Nephron progenitor cell (in vitro differentiated cells): ENCODE measurements around the gene MBNL2.

Experiments
- DNase-seq: peaks from one replicate; pipeline ENCODE4 v3.0.0; 2021
- H3K27ac Mint-ChIP-seq: 2 replicates; pipeline ENCODE4 v1.8.0; 2021; ENCODE audit warnings: mild to moderate bottlenecking, moderate library complexity, mixed read lengths
- H3K27me3 Mint-ChIP-seq: 2 replicates; pipeline ENCODE4 v1.8.0; 2021; ENCODE audit warnings: mild to moderate bottlenecking, low read depth, mixed read lengths; ENCODE audit not compliant: poor library complexity
- H3K36me3 Mint-ChIP-seq: 2 replicates; pipeline ENCODE4 v1.8.0; 2021; ENCODE audit warnings: low read depth, mixed read lengths
- H3K4me1 Mint-ChIP-seq: 2 replicates; pipeline ENCODE4 v1.8.0; 2021; ENCODE audit warnings: mixed read lengths
- H3K4me3 Mint-ChIP-seq: 2 replicates; pipeline ENCODE4 v1.8.0; 2021; ENCODE audit warnings: mild to moderate bottlenecking, moderate library complexity, mixed read lengths
- H3K9me3 Mint-ChIP-seq: 2 replicates; pipeline ENCODE4 v1.8.0; 2021; ENCODE audit warnings: mild to moderate bottlenecking, moderate library complexity, mixed read lengths
- CTCF ChIP-seq: fragments of 200-600 bp; sonication (generic); IDR thresholded peaks from 2 replicates; pipeline ENCODE4 v1.5.0; 2021; ENCODE audit warnings: antibody characterized with exemption

Gene MBNL2

GRCh38 chr13:97327086-97327485, 105.0 kb downstream of the MBNL2 start:
- H3K27ac Mint-ChIP-seq: no peak overlapping the region
- H3K27me3 Mint-ChIP-seq: no peaks in the 10 kb centered on the region
- H3K9me3 Mint-ChIP-seq: no peaks in the 10 kb centered on the region
- no peak for DNase-seq
- H3K36me3 Mint-ChIP-seq: peaks cover 5% of the 10 kb centered on the region
- H3K4me3 Mint-ChIP-seq: no peak overlapping the region
- TF ChIP-seq CTCF: no peak
- peaks cover 21% of the 10 kb centered on the region for H3K4me1 Mint-ChIP-seq

GRCh38 chr13:97327506-97328221, 105.5 kb downstream of the MBNL2 start:
- no peak for TF ChIP-seq CTCF
- Mint-ChIP-seq H3K9me3 (no peaks in the 10 kb centered on the region), H3K36me3 (peaks cover 5% of the 10 kb centered on the region), H3K4me1 (peaks cover 21% of the 10 kb centered on the region), H3K27me3 (no peaks in the 10 kb centered on the region), H3K4me3 (no peak overlapping the region), H3K27ac (no peak overlapping the region)
- DNase-seq: no peak

- no peak for TF ChIP-seq CTCF
- H3K4me3 Mint-ChIP-seq: no peak overlapping the region
- no peaks in the 10 kb centered on the region for H3K27me3 Mint-ChIP-seq
- DNase-seq: peak; percentile 35
- no peaks in the 10 kb centered on the region for H3K9me3 Mint-ChIP-seq
- H3K27ac Mint-ChIP-seq: no peak overlapping the region
- H3K36me3 Mint-ChIP-seq: peaks cover 5% of the 10 kb centered on the region
- peaks cover 21% of the 10 kb centered on the region for H3K4me1 Mint-ChIP-seq
Measured at GRCh38 chr13:97328222-97328790, 106.2 kb downstream of the MBNL2 start.

GRCh38 chr13:97329331-97329730, 107.2 kb downstream of the MBNL2 start:
- peaks cover 21% of the 10 kb centered on the region for H3K4me1 Mint-ChIP-seq
- no peak for TF ChIP-seq CTCF
- no peaks in the 10 kb centered on the region for H3K27me3 Mint-ChIP-seq
- H3K4me3 Mint-ChIP-seq: no peak overlapping the region
- peak overlapping the region; percentile 19 for H3K27ac Mint-ChIP-seq
- DNase-seq: no peak
- no peaks in the 10 kb centered on the region for H3K9me3 Mint-ChIP-seq
- peaks cover 5% of the 10 kb centered on the region for H3K36me3 Mint-ChIP-seq

GRCh38 chr13:97330448-97330847, 108.3 kb downstream of the MBNL2 start:
- peaks cover 5% of the 10 kb centered on the region for H3K36me3 Mint-ChIP-seq
- TF ChIP-seq CTCF: no peak

GRCh38 chr13:97332742-97333141, 110.6 kb downstream of the MBNL2 start:
- Mint-ChIP-seq H3K9me3 (no peaks in the 10 kb centered on the region), H3K4me1 (peaks cover 21% of the 10 kb centered on the region), H3K27me3 (no peaks in the 10 kb centered on the region)

More at GRCh38 chr13:97330448-97330847, 108.3 kb downstream of the MBNL2 start:
- no peak overlapping the region for H3K4me3 Mint-ChIP-seq
- peaks cover 25% of the 10 kb centered on the region for H3K4me1 Mint-ChIP-seq
- no peaks in the 10 kb centered on the region for H3K27me3 Mint-ChIP-seq
- no peaks in the 10 kb centered on the region for H3K9me3 Mint-ChIP-seq
- H3K27ac Mint-ChIP-seq: peak overlapping the region; percentile 12
- no peak for DNase-seq

More at GRCh38 chr13:97332742-97333141, 110.6 kb downstream of the MBNL2 start:
- no peak overlapping the region for H3K4me3 Mint-ChIP-seq
- peaks cover 5% of the 10 kb centered on the region for H3K36me3 Mint-ChIP-seq
- no peak for DNase-seq
- no peak overlapping the region for H3K27ac Mint-ChIP-seq
- no peak for TF ChIP-seq CTCF
